GM10266 (cell line): ENCODE data around the gene KIR3DL1.
"Not testable (repeated sequence)": the region's sequence is repeated elsewhere in the genome, so short reads cannot be mapped to it uniquely, and the experiment has no call there.

Experiments used
- DNase-seq: peaks from one replicate; pipeline ENCODE4 v3.0.0; 2012; ENCODE audit errors: extremely low spot score
- CTCF ChIP-seq: IDR thresholded peaks from 2 replicates; pipeline ENCODE4 v1.5.1; 2012; ENCODE audit warnings: mild to moderate bottlenecking, low read depth; ENCODE audit not compliant: control insufficient read depth, insufficient read depth; ENCODE audit errors: missing control alignments

Gene KIR3DL1

GRCh38 chr19:54817670-54818536 is 1.6 kb downstream of the KIR3DL1 start:
- DNase-seq, result no peak
- no peak for TF ChIP-seq CTCF

DNA sequence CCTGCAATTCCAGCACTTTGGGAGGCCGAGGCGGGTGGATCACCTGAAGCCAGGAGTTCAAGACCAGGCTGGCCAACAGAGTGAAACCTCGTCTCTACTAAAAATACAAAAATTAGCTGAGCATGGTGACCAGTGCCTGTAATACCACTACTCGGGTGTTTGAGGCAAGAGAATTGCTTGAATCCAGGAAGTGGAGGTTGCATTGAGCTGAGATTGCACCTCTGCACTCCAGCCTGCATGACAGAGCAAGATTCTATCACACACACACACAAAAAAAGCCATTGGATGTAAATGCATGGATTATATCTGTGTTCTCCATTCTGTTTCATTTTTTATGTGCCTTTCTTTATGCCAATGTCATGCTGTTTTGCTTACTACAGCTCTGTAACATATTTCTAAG is 8.1 kb downstream of the KIR3DL1 start:
- DNase-seq, result not testable (repeated sequence)

- not testable (repeated sequence) for DNase-seq
Observed at GRCh38 chr19:54825326-54825725, 9.1 kb downstream of the KIR3DL1 start.

- not testable (repeated sequence) for DNase-seq
Observed at GRCh38 chr19:54828064-54828463, 11.8 kb downstream of the KIR3DL1 start.

DNA sequence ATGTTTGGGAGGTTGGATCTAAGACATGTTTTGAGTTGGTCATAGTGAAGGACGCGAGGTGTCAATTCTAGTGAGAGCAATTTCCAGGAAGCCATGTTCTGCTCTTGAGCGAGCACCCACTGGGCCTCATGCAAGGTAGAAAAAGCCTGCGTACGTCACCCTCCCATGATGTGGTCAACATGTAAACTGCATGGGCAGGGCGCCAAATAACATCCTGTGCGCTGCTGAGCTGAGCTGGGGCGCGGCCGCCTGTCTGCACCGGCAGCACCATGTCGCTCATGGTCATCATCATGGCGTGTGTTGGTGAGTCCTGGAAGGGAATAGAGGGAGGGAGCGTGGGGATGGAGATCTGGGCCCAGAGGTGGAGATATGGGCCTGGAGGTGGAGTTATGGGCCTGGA is 16.2 kb downstream of the KIR3DL1 start, which contains the start of gene KIR2DS4:
Gene KIR2DS4, plus strand, starts transcription at position 181 of the 400 bp plus-strand sequence.
- not testable (repeated sequence) for DNase-seq

DNA sequence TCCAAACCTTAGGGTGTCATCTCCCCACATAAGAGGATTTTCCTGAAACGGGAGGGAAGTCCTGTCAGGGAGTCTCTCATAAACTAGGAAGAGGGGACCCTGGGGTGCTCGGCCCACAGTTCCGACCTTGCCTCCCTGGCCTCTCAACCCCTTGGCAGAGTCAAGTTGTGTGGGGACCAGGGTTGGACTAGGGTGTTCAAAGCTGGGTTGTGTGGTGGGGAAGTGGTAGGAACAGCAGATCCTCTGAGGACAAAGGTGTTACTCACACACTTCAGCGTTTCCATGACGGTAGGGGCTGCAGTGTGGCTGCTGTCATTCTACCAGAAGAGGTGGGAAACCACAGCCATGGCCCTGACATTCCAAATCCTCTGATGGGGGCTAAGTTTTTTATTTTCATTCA is 18.9 kb downstream of the KIR3DL1 start:
- not testable (repeated sequence) for DNase-seq

GRCh38 chr19:54837522-54837921 is 21.3 kb downstream of the KIR3DL1 start:
- not testable (repeated sequence) for DNase-seq

DNA sequence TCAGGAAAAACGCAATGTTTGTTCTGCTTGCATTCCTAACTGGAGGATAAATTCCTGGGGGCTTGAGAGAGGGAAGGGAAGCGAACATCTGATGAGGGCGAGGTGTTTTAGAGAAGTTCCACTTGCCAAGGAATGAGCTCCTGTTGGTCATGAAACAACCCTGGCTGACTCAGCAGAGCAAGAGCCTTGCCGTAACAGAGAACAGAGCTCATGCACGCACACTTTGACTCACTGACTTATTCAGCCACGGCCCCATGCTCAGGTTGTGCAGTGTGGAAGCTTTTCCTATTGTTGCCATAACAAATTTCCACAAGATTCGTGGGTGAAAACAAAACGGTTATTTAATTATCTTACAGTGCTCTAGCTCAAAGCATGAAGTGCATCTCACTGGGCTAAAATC is 26.9 kb downstream of the KIR3DL1 start:
- DNase-seq, result not testable (repeated sequence)

- not testable (repeated sequence) for DNase-seq
Observed at GRCh38 chr19:54850061-54850640, 33.9 kb downstream of the KIR3DL1 start, which contains the start of gene KIR3DL2. Gene KIR3DL2 (plus strand): TSS chr19:54850443. CDS start chr19:54850476, 33 bp downstream.

GRCh38 chr19:54850930-54851329 is 34.7 kb downstream of the KIR3DL1 start:
- no peak for TF ChIP-seq CTCF
- DNase-seq, result no peak

- DNase-seq, result no peak
- TF ChIP-seq CTCF, result no peak
Observed at GRCh38 chr19:54851353-54851752, 35.1 kb downstream of the KIR3DL1 start.

GRCh38 chr19:54855241-54855640 is 39.0 kb downstream of the KIR3DL1 start:
- DNase-seq, result not testable (repeated sequence)

DNA sequence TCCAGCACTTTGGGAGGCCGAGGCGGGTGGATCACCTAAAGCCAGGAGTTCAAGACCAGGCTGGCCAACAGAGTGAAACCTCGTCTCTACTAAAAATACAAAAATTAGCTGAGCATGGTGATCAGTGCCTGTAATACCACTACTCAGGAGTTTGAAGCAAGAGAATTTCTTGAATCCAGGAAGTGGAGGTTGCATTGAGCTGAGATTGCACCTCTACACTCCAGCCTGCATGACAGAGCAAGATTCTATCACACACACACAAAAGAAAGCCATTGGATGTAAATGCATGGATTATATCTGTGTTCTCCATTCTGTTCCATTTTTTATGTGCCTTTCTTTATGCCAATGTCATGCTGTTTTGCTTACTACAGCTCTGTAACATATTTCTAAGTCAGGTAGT is 42.2 kb downstream of the KIR3DL1 start:
- DNase-seq, result not testable (repeated sequence)

DNA sequence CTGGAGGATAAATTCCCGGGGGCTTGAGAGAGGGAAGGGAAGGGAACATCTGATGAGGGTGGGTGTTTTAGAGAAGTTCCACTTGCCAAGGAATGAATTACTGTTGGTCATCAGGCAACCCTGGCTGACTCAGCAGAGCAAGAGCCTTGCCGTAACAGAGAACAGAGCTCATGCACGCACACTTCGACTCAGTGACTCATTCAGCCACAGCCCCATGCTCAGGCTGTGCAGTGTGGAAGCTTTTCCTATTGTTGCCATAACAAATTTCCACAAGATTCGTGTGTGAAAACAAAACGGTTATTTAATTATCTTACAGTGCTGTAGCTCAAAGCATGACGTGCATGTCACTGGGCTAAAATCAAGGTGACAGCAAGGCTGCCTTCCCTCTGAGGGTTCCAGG is 43.2 kb downstream of the KIR3DL1 start:
- DNase-seq, result not testable (repeated sequence)

GRCh38 chr19:54863459-54863858 is 47.2 kb downstream of the KIR3DL1 start:
- DNase-seq, result not testable (repeated sequence)
